AG04449 (cell line): ENCODE measurements around the gene ATP5F1B.

Experiments
- CTCF ChIA-PET: fragments of 350-600 bp; formaldehyde crosslinking; extraction: SDS; loops from one replicate; lab custom pipeline; 2021; ENCODE audit warnings: antibody characterized with exemption; lab: Yijun Ruan, JAX
- POLR2A ChIA-PET: fragments of 400-600, 350-600 bp; formaldehyde crosslinking; extraction: SDS; loops from one replicate; lab custom pipeline; 2020; ENCODE audit warnings: antibody characterized with exemption, inconsistent platforms; lab: Yijun Ruan, JAX
- DNase-seq: peaks from one replicate; pipeline ENCODE4 v3.0.0-alpha.2; 2010; ENCODE audit warnings: low read depth, low spot score
- H3K4me3 ChIP-seq: 2 replicates; pipeline ENCODE4 v1.5.1; 2011; ENCODE audit warnings: low read depth, mild to moderate bottlenecking, control low read depth, low read length
- CTCF ChIP-seq: IDR thresholded peaks from one replicate; pipeline ENCODE4 v1.5.1; 2011; ENCODE audit warnings: mild to moderate bottlenecking, moderate library complexity, low read length, control low read depth, inconsistent platforms; ENCODE audit not compliant: insufficient read depth; ENCODE audit errors: missing control alignments

Gene ATP5F1B

GRCh38 chr12:56684745-56685359 is 39.1 kb upstream of the ATP5F1B start:
- ChIA-PET CTCF (interaction anchor here (0.7 to 5.8 kb wide), 6 partner anchors 10 to 49 kb away, joined by 3 to 26 read pairs (median 3); no protein-coding TSS in a partner anchor), POLR2A (interaction anchor here (0.6 kb wide), 1 partner anchor 1042 kb away, joined by 3 read pairs; no protein-coding TSS in a partner anchor)
- H3K4me3 ChIP-seq = peak overlapping the region; percentile 40

DNA sequence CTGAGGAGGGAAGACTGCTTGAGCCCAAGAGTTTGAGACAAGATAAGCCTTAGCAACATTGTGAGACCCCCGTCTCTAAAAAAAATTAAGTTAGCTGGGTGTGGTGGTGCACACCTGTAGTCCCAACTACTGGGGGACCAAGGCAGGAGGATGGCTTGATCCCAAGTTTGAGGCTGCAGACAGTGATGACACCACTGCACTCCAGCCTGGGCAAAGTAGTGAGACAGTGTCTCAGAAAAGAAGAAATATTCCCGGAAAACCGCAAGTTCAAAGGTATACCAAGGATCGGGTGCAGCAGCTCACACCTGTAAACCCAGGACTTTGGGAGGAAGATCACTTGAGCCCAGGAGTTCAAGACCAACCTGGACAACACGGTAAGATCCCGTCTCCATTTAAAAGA is 36.5 kb upstream of the ATP5F1B start:
- no peak for DNase-seq
- H3K4me3 ChIP-seq = no peak overlapping the region
- no peak for TF ChIP-seq CTCF
- ChIA-PET POLR2A (interaction anchor here (0.6 kb wide), 1 partner anchor 266 kb away, joined by 3 read pairs; no protein-coding TSS in a partner anchor), CTCF (interaction anchor here (0.9 to 5.8 kb wide), 2 partner anchors 14 to 47 kb away, joined by 3 to 26 read pairs; no protein-coding TSS in a partner anchor)

More at GRCh38 chr12:56684745-56685359, 39.1 kb upstream of the ATP5F1B start:
- TF ChIP-seq CTCF = no peak
- DNase-seq = no peak

DNA sequence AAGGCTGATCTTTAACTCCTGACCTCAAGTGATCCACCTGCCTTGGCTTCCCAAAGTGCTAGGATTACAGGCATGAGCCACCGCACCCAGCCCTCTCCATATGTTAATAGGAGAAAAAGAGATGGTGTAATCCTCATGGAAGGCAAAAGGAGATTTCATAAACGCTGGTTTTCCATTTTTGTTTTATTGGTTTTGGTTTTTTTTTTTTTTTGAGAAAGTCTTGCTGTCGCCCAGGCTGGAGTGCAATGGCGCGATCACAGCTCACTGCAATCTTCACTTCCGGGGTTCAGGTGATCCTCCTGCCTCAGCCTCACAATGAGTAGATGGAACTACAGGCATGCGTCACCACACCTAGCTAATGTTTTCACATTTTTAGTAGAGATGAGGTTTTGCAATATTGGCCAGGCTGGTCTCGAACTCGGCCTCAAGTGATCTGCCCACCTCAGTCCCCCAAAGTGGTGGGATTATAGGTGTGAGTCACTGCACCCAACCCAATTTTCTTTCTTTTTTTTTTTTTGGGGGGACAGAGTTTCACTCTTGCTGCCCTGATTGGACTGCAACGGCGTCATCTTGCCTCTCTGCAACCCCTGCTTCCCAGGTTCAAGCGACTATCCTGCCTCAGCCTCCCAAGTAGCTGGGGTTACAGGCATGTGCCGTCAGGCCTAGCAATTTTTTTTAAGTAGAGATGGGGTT is 34.2 kb upstream of the ATP5F1B start:
- no peak for TF ChIP-seq CTCF
- H3K4me3 ChIP-seq = no peak overlapping the region
- POLR2A ChIA-PET = no interaction called here
- no peak for DNase-seq
- CTCF ChIA-PET = interaction anchor here (0.6 kb wide), 1 partner anchor 15 kb away, joined by 4 read pairs; no protein-coding TSS in a partner anchor

GRCh38 chr12:56678852-56679251 is 33.1 kb upstream of the ATP5F1B start:
- ChIA-PET POLR2A (no interaction called here), CTCF (no interaction called here)
- no peak for DNase-seq
- no peak overlapping the region for H3K4me3 ChIP-seq
- TF ChIP-seq CTCF = no peak

- no peak for TF ChIP-seq CTCF
- no peak overlapping the region for H3K4me3 ChIP-seq
- ChIA-PET POLR2A (interaction anchor here (0.7 kb wide), 1 partner anchor 34 kb away, joined by 3 read pairs; no protein-coding TSS in a partner anchor), CTCF (interaction anchor here (1.9 kb wide), 1 partner anchor 41 kb away, joined by 8 read pairs; no protein-coding TSS in a partner anchor)
- DNase-seq = no peak
Measured at GRCh38 chr12:56677680-56678079, 31.9 kb upstream of the ATP5F1B start.
